Activated gamma-delta T cell (primary cell): ENCODE data around the gene GRIK1.
"Not testable (repeated sequence)": the region's sequence is repeated elsewhere in the genome, so short reads cannot be mapped to it uniquely, and the experiment has no call there.

Experiments
- DNase-seq: peaks from one replicate; lab custom pipeline; 2025; lab: John Stamatoyannopoulos, UW
- total RNA-seq, 2 donors: gene quantifications; one replicate each; lab custom pipeline; 2026; lab: John Stamatoyannopoulos, UW

Gene GRIK1
- total RNA-seq, result 0 reads per million in 2 donors

- no peak for DNase-seq
Observed at GRCh38 chr21:29939924-29940275, at the start of gene GRIK1. GRIK1 (minus strand) TSS chr21:29939996.

DNA sequence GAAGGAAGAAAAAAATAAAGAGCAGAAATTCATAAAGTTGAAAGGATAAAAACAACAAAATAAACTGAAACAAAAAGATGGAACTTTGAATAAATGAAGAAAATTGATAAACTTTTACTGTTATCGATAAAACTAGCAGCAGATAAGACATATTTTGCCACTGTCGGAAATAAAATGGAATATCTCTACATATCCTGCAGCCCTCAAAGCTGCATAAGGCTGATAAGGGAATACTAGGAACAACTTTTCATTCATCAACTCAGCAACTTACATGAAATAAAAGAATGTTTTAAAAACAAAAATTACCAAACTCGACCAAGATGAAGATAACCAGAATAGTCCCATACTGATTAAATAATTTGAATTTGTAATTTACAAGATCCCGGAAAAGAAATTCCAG lies 48.0 kb upstream of the GRIK1 start:
- no peak for DNase-seq

GRCh38 chr21:29985866-29986265 lies 46.1 kb upstream of the GRIK1 start:
- no peak for DNase-seq

GRCh38 chr21:29979043-29979442 lies 39.2 kb upstream of the GRIK1 start:
- DNase-seq, result no peak

DNA sequence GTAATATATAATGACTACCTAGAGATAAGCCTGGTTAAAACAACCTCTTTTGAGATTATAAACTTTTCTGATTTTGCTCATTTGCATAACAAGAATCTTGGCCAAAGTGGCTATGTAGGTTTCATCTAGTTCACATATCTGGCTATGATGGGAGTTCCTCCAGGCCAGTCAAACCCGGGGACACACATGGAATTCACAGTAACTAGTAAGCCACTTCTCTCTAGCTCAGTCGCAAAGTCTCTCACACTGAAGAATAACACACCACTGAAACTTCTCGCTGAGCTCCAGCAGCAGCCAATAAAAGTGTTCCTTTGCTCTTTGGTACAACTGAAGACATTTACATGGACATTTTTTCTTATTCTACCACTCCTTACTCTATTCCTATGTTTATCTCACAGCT lies 36.0 kb upstream of the GRIK1 start:
- DNase-seq, result no peak

DNA sequence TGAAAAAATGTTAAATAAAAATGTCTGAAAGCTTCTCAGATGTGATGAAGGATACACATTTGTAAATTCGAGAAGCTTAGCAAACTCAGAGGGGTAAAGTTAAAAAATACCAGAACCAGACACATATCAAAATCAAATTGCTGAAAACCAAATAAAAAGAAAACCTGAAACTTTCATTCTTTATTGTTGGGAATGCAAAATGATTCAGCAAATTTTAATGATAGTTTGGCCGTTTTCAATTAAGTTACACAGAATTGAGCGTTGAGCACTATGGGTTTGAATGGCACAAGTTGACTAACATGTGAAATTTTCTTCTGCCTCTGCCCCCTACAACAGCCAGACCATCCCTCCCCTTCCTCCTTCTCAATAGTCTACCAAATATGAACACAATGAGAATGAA lies 33.5 kb upstream of the GRIK1 start:
- no peak for DNase-seq

- no peak for DNase-seq
Observed at GRCh38 chr21:29961291-29962027, 21.7 kb upstream of the GRIK1 start.

DNA sequence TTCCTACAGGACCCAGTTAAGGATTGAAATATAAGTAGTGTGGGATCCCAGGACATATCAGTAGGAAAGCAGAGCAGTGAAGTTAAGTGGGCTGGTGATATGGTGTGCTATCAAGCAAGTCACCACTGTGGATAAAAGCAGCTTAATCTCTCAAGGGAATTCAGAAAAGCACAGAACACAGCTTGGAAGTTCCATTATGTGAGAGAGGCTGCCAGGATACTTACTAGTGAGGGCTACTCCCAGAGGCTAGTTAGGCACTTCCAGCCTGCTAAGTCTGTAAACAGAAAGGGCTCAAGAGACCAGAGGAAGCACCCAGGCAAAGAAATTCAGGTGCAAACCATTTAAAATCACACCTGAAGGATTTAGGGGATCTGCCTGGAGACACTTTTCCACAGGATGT lies 18.8 kb upstream of the GRIK1 start:
- DNase-seq, result no peak

- not testable (repeated sequence) for DNase-seq
Observed at GRCh38 chr21:29958035-29958434, 18.2 kb upstream of the GRIK1 start.

GRCh38 chr21:29953690-29954089 lies 13.9 kb upstream of the GRIK1 start:
- DNase-seq, result no peak

DNA sequence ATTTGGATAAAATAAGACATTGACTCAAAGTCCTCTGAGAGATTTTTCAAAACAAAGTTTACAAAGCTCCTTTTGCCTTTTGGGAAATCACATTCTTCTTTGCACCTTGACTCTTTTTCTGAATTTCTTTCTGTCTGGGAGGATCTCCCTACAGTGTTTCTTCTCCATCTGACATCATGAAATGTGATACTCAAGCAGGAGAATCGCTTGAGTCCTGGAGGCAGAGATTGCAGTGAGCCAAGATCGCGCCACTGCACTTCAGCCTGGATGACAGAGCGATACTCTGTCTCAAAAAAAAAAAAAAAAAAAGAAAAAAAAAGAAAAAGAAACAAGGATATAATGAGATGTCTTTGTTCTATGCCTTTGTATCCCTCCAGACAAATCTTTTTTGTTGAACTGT lies 13.3 kb upstream of the GRIK1 start:
- no peak for DNase-seq

DNA sequence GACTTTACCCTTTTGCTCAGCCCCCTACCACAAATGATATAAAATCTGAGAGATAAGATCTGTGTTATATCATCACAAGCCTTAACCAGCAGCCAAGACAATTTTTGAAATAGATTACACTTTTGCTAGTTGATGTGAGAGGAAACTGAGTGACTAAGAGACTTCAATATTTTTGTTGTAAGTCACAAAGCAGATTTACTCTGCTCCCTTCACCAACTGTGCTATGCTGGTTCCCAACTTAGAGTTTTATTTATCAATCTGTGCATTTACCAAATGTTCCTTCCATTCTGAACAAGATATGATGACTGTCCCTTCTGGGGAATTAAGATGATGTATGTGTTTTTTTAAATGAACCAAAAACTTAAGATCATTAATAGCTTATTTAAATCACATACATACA lies 12.1 kb upstream of the GRIK1 start:
- DNase-seq, result no peak

- no peak for DNase-seq
Observed at GRCh38 chr21:29949991-29950390, 10.2 kb upstream of the GRIK1 start.

DNA sequence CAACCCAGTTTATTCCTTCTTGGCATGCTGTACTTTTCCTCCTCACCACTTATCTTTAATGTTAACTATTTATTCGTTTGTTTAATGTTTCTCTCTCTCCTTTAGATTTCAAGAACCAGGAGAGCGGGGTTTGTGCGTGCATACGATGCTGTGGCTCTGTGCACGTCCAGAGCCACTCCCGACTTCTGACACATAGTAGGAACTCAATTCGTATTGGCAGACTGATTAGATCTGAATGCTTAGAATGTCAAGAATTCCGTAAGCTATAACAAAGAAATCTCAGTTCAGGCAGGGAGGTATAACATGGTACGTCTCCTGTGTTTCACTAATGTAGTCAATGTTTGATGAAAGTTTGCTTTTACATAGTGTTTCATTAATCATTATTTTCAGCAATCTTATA lies 7.3 kb upstream of the GRIK1 start:
- no peak for DNase-seq

DNA sequence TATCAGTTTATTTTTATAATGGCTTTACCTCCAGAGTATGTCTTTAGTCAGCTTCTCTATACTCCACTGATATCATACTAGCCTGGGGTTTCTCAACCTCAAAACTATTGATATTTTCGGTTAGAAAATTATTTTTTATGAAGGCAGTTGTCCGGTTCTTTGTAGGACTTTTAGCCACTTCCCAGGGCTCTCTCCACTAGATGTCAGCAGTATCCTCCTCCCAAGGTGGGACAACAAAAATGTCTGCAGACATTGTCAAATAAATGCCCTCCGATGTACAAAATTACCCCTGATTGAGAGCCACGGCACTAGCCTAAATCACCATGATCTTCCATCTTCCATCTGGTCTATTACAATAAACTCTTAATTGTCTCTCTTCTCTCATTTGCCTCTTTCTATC lies 4.1 kb upstream of the GRIK1 start:
- DNase-seq, result no peak

DNA sequence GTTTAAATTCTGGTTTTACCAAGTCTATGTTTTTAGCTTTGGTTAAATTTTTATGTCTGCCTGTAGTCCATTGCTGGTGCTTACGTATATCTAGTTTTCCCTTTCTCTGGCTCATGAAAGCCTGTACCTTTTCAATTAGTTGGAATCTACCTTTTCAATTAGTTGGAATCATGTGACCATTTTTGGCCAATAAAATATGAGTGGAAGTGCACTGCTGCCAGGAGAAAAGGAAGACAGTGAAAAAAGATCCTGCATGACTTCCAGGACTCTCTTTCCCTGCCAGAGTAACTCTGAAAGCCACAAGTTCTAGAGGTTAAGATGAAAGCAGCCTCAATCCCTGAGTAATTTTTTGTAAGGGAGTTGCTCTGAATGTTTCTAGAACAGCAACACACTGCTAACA lies 2.2 kb upstream of the GRIK1 start:
- DNase-seq, result no peak

DNA sequence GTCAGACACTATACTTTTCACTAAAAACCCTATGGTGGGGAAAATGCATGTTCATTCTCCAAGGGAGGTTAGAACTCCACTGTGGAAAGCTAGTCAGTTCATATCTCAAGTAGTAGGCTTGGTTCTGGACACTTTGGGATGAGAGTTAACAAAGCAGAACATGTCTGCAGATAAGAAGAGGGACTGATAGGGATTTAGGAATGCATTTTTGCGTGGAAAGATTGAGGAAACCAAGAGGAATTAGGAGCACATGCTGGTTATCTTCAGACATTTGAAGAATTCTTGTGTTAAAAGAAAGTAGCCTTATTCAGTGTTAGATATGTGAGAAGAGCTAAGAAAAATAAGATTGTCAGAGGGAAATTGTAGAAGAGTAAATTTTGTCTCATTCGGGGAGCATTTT lies 1.2 kb upstream of the GRIK1 start:
- no peak for DNase-seq

DNA sequence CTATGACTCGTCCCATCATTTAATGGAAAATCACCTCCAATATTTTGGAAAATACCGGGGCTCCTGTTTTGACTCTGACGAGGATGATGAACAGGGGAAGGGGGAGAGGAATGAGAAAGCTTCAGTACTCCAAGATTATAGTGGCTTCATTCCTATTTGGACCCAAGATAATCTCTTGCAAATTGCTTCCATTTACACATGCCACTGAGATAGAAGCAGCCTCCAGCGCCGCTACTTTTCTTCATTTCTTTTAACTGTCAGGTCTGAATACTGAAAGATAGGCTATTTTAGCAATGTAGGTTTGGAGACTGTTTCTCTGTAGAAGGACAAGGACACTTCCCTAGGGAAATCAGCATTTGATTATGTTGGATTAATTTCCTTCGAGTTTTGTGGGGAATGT lies 565 bp upstream of the GRIK1 start:
- no peak for DNase-seq

DNA sequence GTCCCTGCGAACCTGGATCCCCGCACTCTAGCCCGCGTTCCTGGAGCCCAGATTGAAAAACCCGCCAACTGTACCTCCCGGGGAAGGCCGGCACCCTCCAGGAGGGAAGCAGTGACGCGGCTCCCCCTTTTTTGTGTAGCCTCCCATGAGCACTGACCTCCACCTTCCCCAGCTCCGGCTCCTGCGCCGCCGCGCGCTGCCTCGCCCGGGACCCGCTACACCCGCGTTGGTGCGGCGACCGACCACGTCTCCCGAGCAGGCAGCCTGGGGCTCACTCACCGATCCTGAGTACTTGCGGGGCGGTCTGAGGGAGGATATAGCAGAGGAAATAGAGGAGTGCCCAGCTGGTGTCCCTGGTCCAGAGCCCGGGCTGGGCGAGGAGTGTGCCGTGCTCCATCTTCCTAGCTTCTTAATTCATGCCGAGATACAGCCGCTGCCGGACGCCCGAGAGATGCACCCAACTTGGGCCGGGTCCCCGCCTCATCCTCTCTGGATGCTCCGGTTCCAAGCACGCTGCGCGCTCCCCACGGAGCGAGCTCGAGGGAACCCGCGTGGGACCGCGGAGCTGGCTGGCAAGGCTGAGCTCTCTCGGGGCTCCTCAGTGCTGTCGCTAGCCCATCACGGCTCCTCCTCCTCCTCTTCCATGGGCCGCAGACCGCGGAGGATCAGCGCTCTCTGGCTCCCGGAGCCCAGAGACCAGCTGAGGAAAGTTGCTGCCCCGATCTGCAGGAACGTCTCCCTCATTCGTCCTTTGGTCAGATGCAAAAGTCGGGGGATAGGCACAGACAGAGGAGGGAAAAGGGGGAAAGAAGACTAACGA lies 482 bp downstream of the GRIK1 start:
- no peak for DNase-seq

DNA sequence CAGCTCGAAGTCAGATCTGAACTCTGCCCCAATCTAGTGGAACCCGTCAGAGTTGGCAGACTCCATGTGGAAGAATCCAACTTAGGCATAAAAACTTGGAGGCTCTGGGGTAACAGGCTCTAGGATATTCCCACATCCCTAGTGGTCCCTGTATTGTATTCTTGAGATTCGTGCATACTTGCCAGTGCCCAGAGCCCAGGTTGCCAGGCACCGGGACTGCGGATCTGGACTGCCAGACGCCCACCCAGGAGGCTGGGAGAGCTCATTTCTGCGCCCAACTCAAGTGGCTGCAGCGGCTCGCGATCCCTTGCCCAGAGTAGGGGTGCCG lies 1.1 kb downstream of the GRIK1 start:
- no peak for DNase-seq

DNA sequence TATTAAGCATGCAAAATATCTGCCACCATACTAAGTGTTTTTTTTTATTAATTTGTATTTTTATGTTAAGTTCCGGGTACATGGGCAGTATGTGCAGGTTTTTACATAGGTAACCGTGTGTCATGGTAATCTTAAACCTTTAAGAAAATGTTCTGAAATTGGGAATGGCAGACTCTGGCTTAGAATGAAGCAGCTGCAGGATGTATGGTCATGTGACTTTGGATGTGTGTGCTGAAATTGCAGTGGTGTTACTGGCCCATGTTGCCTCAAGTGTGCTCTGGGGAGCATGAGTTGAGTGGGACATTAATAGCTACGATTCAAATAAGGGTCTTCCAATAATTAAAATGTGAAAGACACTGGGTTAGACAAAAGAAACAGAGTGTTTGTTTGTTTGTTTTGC lies 6.7 kb downstream of the GRIK1 start:
- DNase-seq, result no peak

DNA sequence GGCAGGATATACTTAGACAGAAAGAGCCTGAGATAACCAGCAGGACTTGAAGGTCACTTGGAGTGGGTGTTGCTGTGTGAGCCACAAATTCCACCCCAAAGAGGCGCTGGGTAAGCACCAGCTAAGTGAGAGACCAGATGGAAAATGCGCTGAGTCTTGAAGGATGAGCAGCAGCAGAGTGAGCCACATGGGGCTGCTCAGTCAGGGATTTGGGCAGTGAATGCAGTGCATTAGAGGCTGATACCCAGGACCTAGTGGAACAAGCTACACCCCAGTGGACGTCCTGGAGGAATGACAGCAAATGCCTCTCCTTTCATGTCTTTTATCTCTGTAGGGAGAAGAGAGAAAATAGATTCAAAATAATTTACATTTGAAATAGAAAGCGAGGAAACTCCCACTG lies 11.3 kb downstream of the GRIK1 start:
- DNase-seq, result no peak

GRCh38 chr21:29920938-29921337 lies 18.9 kb downstream of the GRIK1 start:
- DNase-seq, result no peak

- DNase-seq, result no peak
Observed at GRCh38 chr21:29914326-29914725, 25.5 kb downstream of the GRIK1 start.
